HepG2 (cell line): ENCODE data around the gene CREBZF. TPM values are rescaled to one million over a fixed set of nuclear protein-coding genes. Genes with fewer than 3 reads are reported as not detected.

Source experiments
- CREB1 ChIP-seq, 2 experiments: fragments of 450-650 bp in 1 of 2; IDR thresholded peaks; 2 replicates each; pipeline ENCODE4 v1.6.1; 2016 to 2017; ENCODE audit warnings: control low read depth in 1 of 2, mild to moderate bottlenecking in 1 of 2, missing compliant biosample characterization in 1 of 2, missing genetic modification characterization in 1 of 2
- EHMT2 ChIP-seq: fragments of 200-600 bp; sonication (generic); IDR thresholded peaks from 2 replicates; pipeline ENCODE4 v1.7.0; 2017; ENCODE audit warnings: antibody characterized with exemption, low read depth, low read length, borderline replicate concordance
- ESRRA ChIP-seq: sonication (generic); formaldehyde crosslinking; IDR thresholded peaks from 2 replicates; pipeline ENCODE4 v1.5.1; 2020; ENCODE audit warnings: mild to moderate bottlenecking, low read depth, missing genetic modification reagents
- MAF1 ChIP-seq: sonication (generic); formaldehyde crosslinking; IDR thresholded peaks from 2 replicates; pipeline ENCODE4 v1.5.0; 2020; ENCODE audit warnings: missing genetic modification reagents, borderline replicate concordance
- POLR2AphosphoS2 ChIP-seq: IDR thresholded peaks from 2 replicates; pipeline ENCODE4 v1.6.1; 2011; ENCODE audit warnings: low read depth, low read length, improper control_type of control experiment
- ZMYM3 ChIP-seq: sonication (generic); formaldehyde crosslinking; IDR thresholded peaks from 2 replicates; pipeline ENCODE4 v1.5.1; 2020; ENCODE audit warnings: mild to moderate bottlenecking, missing genetic modification reagents
- polyA plus RNA-seq, 8 experiments: library from polyadenylated mRNA; depleted of rRNA in 3 of 8; stranded (reverse) in 7 of 8; unstranded in 1 of 8; fragments of >200 nt; fragmentation: Illumina TruSeq in 4 of 8; extraction: Trizol in 4 of 8; gene quantifications; 2 replicates each; pipeline versions ENCODE4 v1.2.1 to v1.2.3, GENCODE V29; 2011 to 2016; ENCODE audit warnings: low read depth in 4 of 8, missing spikeins in 1 of 8, mixed read lengths in 1 of 8; ENCODE audit not compliant: insufficient read depth in 1 of 8
- total RNA-seq, 5 experiments: library from RNA; depleted of rRNA; stranded (reverse); fragments of >200 nt; fragmentation: Illumina TruSeq; extraction: Trizol; gene quantifications; 2 replicates each; pipeline ENCODE4 v1.2.3, GENCODE V29; 2016; ENCODE audit warnings: low read depth in 1 of 5
- TF ChIP-seq, protein P1 (sequence below): sonication (generic); formaldehyde crosslinking; IDR thresholded peaks from 2 replicates; pipeline ENCODE4 v1.5.0; 2020; ENCODE audit warnings: mild to moderate bottlenecking, missing genetic modification reagents, borderline replicate concordance
- TF ChIP-seq, protein P2 (sequence below): sonication (generic); formaldehyde crosslinking; IDR thresholded peaks from 2 replicates; pipeline ENCODE4 v1.8.1; 2023; ENCODE audit warnings: mild to moderate bottlenecking, moderate library complexity, missing genetic modification reagents
- TF ChIP-seq, protein P3 (sequence below): sonication (generic); formaldehyde crosslinking; IDR thresholded peaks from 2 replicates; pipeline ENCODE4 v1.8.0; 2022; ENCODE audit warnings: mild to moderate bottlenecking, missing genetic modification reagents, borderline replicate concordance
- TF ChIP-seq, protein P4 (sequence below): sonication (generic); formaldehyde crosslinking; IDR thresholded peaks from 2 replicates; pipeline ENCODE4 v1.9.0; 2021; ENCODE audit warnings: missing genetic modification reagents, borderline replicate concordance
- TF ChIP-seq, protein P5 (sequence below): sonication (generic); formaldehyde crosslinking; IDR thresholded peaks from 2 replicates; pipeline ENCODE4 v1.9.0; 2022; ENCODE audit warnings: low read depth, missing genetic modification reagents

Gene CREBZF
- total and polyA plus RNA-seq, 2 of the 13 experiments (the other 11 are each of a cell fraction or from before 2014, with no cell fraction given) = 30.6 to 43.1 TPM

DNA sequence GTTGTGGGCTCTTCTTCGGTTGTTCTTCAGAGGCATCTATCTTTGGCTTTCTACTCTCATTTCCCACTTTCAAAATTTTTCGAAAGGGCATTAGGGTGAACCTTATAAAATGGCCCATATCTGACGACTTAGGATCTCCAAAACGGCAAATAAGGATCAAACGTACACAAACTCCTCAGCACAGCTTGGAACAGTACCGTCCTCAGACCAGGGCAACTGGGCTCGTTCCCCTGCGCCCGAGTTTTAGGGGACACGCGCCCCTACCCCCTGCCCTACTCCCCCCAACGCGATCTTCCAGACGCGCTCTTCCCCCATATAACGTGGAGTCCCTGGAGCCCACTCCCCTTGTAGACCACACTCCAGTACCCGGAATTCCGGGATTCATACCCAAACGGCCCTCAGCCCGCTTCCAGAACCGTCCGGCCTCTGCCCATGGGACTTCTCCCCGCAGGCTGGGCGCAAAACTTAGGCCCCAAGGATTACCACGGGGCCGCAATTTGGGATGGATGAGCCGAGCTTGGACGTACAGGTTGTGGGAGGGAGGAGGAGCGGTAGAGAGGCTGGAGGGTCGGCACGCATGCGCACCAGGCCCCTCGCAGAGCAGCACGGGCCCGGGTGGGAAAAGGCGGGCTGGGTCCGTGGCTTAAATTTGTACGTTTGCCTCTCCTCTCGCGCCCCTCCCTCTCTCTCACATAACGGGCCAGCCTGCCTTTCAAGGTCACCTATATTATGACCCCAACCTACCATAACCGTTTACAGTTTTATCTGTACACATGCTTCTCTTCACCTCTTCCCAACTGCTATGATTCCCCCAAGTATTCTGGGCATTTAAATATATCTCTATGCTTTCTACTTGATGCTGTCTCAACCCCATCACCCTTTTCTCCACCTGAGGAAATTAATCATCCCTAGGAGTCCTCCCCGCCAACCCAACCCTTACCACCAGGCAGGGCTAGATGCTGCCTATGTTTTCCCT, 17.7 kb upstream of the CREBZF start (continued):
- TF ChIP-seq, protein P1, sequence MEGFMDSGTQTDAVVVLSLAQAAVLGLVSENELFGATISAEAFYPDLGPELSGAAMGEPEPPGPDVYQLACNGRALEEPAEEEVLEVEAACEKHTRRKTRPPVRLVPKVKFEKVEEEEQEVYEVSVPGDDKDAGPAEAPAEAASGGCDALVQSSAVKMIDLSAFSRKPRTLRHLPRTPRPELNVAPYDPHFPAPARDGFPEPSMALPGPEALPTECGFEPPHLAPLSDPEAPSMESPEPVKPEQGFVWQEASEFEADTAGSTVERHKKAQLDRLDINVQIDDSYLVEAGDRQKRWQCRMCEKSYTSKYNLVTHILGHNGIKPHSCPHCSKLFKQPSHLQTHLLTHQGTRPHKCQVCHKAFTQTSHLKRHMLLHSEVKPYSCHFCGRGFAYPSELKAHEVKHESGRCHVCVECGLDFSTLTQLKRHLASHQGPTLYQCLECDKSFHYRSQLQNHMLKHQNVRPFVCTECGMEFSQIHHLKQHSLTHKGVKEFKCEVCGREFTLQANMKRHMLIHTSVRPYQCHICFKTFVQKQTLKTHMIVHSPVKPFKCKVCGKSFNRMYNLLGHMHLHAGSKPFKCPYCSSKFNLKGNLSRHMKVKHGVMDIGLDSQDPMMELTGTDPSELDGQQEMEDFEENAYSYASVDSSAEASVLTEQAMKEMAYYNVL (CRISPR knock-in tag) = no peak
- no peak for TF ChIP-seq ESRRA (CRISPR knock-in tag)
- TF ChIP-seq CREB1 (IDR thresholded peaks at IDR 0.05) = no peak
- TF ChIP-seq CREB1 (CRISPR knock-in tag; IDR thresholded peaks at IDR 0.05) = no peak
- no peak for TF ChIP-seq MAF1 (CRISPR knock-in tag)
- no peak for TF ChIP-seq POLR2AphosphoS2
- TF ChIP-seq, protein P2, sequence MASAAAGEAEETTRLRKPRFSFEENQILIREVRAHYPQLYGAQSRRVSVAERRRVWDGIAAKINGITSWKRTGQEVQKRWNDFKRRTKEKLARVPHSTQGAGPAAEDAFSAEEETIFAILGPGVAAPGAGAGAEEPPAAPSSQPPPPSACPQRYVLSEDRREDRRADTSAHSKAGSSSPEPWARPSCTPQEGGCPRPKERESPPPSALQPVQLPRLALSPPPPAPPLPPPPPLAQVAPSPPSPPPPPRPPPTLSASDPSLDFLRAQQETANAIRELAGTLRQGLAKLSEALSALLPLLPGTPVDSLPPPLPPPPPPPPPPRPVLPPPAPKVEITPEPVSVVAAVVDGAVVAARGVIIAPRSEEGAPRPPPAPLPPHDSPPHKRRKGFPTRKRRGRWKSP (CRISPR knock-in tag) = no peak
- no peak for TF ChIP-seq EHMT2
- no peak for TF ChIP-seq ZMYM3 (CRISPR knock-in tag)
- TF ChIP-seq, protein P3, sequence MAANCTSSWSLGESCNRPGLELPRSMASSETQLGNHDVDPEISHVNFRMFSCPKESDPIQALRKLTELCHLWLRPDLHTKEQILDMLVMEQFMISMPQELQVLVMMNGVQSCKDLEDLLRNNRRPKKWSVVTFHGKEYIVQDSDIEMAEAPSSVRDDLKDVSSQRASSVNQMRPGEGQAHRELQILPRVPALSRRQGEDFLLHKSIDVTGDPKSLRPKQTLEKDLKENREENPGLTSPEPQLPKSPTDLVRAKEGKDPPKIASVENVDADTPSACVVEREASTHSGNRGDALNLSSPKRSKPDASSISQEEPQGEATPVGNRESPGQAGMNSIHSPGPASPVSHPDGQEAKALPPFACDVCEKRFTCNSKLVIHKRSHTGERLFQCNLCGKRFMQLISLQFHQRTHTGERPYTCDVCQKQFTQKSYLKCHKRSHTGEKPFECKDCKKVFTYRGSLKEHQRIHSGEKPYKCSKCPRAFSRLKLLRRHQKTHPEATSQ = no peak
- TF ChIP-seq, protein P4, sequence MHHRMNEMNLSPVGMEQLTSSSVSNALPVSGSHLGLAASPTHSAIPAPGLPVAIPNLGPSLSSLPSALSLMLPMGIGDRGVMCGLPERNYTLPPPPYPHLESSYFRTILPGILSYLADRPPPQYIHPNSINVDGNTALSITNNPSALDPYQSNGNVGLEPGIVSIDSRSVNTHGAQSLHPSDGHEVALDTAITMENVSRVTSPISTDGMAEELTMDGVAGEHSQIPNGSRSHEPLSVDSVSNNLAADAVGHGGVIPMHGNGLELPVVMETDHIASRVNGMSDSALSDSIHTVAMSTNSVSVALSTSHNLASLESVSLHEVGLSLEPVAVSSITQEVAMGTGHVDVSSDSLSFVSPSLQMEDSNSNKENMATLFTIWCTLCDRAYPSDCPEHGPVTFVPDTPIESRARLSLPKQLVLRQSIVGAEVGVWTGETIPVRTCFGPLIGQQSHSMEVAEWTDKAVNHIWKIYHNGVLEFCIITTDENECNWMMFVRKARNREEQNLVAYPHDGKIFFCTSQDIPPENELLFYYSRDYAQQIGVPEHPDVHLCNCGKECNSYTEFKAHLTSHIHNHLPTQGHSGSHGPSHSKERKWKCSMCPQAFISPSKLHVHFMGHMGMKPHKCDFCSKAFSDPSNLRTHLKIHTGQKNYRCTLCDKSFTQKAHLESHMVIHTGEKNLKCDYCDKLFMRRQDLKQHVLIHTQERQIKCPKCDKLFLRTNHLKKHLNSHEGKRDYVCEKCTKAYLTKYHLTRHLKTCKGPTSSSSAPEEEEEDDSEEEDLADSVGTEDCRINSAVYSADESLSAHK (CRISPR knock-in tag) = no peak
- TF ChIP-seq, protein P5, sequence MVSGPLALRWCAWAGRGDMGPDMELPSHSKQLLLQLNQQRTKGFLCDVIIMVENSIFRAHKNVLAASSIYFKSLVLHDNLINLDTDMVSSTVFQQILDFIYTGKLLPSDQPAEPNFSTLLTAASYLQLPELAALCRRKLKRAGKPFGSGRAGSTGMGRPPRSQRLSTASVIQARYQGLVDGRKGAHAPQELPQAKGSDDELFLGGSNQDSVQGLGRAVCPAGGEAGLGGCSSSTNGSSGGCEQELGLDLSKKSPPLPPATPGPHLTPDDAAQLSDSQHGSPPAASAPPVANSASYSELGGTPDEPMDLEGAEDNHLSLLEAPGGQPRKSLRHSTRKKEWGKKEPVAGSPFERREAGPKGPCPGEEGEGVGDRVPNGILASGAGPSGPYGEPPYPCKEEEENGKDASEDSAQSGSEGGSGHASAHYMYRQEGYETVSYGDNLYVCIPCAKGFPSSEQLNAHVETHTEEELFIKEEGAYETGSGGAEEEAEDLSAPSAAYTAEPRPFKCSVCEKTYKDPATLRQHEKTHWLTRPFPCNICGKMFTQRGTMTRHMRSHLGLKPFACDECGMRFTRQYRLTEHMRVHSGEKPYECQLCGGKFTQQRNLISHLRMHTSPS (CRISPR knock-in tag) = no peak
